HepG2 (cell line): Measurements from ENCODE around the gene SCT. TPM values are rescaled to one million over a fixed set of nuclear protein-coding genes. Genes with fewer than 3 reads are reported as not detected.
A peak's percentile ranks its signal among the peaks of the same experiment; 100 is the strongest.

Experiments used
- BHLHE40 ChIP-seq: IDR thresholded peaks from 2 replicates; pipeline ENCODE4 v1.6.1; 2011; ENCODE audit warnings: low read length, improper control_type of control experiment
- FOSL2 ChIP-seq: sonication (generic); formaldehyde crosslinking; IDR thresholded peaks from 2 replicates; pipeline ENCODE4 v1.4.0; 2020; ENCODE audit warnings: missing genetic modification reagents
- GTF3A ChIP-seq: sonication (generic); formaldehyde crosslinking; conservative IDR thresholded peaks from 2 replicates; pipeline ENCODE4 v1.4.0; 2020; ENCODE audit warnings: mild to moderate bottlenecking, missing genetic modification reagents
- HCFC1 ChIP-seq: fragments of 150-350 bp; IDR thresholded peaks from 2 replicates; pipeline ENCODE4 v1.6.1; 2014; ENCODE audit warnings: low read depth, low read length
- KAT2B ChIP-seq: fragments of 150-350 bp; IDR thresholded peaks from 2 replicates; pipeline ENCODE4 v1.6.1; 2014; ENCODE audit warnings: low read depth, low read length, borderline replicate concordance
- PCBP2 ChIP-seq: fragments of 200-400 bp; formaldehyde crosslinking; optimal IDR thresholded peaks from 2 replicates; pipeline ENCODE3; 2018; ENCODE audit warnings: low read length, low read depth; ENCODE audit not compliant: poor library complexity, severe bottlenecking
- SMAD1 ChIP-seq: sonication (generic); formaldehyde crosslinking; IDR thresholded peaks from 2 replicates; pipeline ENCODE4 v1.4.0; 2020; ENCODE audit warnings: missing genetic modification reagents, low read depth, mild to moderate bottlenecking, borderline replicate concordance
- SPEN ChIP-seq: sonication (generic); formaldehyde crosslinking; IDR thresholded peaks from 2 replicates; pipeline ENCODE4 v1.5.1; 2020; ENCODE audit warnings: low read depth, mild to moderate bottlenecking, missing genetic modification reagents
- SRSF1 ChIP-seq: fragments of 200-400 bp; formaldehyde crosslinking; optimal IDR thresholded peaks from 2 replicates; pipeline ENCODE3; 2017; ENCODE audit warnings: mild to moderate bottlenecking, low read depth, low read length, moderate library complexity
- TAF15 ChIP-seq: fragments of 200-400 bp; formaldehyde crosslinking; IDR thresholded peaks from one replicate; pipeline ENCODE4 v1.6.1; 2018; ENCODE audit warnings: mild to moderate bottlenecking, low read depth, low read length; ENCODE audit not compliant: poor library complexity, severe bottlenecking
- TOPORS ChIP-seq: sonication (generic); formaldehyde crosslinking; IDR thresholded peaks from 2 replicates; pipeline ENCODE4 v1.8.0; 2023; ENCODE audit warnings: mild to moderate bottlenecking, missing genetic modification reagents
- ZBTB33 ChIP-seq: sonication (generic); formaldehyde crosslinking; IDR thresholded peaks from 2 replicates; pipeline ENCODE4 v1.4.0; 2020; ENCODE audit warnings: missing genetic modification reagents
- ZNF138 ChIP-seq: sonication (generic); formaldehyde crosslinking; IDR thresholded peaks from 2 replicates; pipeline ENCODE4 v1.5.0; 2020; ENCODE audit warnings: mild to moderate bottlenecking, low read depth, missing genetic modification reagents
- ZNF225 ChIP-seq: sonication (generic); formaldehyde crosslinking; IDR thresholded peaks from 2 replicates; pipeline ENCODE4 v1.4.0; 2020; ENCODE audit warnings: mild to moderate bottlenecking, missing genetic modification reagents
- ZNF263 ChIP-seq: sonication (generic); formaldehyde crosslinking; IDR thresholded peaks from 2 replicates; pipeline ENCODE4 v1.4.0; 2020; ENCODE audit warnings: missing genetic modification reagents
- ZNF333 ChIP-seq: sonication (generic); formaldehyde crosslinking; IDR thresholded peaks from 2 replicates; pipeline ENCODE4 v1.4.0; 2020; ENCODE audit warnings: mild to moderate bottlenecking, missing genetic modification reagents, borderline replicate concordance
- ZNF460 ChIP-seq: sonication (generic); formaldehyde crosslinking; IDR thresholded peaks from 2 replicates; pipeline ENCODE4 v1.5.1; 2020; ENCODE audit warnings: missing genetic modification reagents, mild to moderate bottlenecking, borderline replicate concordance
- ZNF543 ChIP-seq: sonication (generic); formaldehyde crosslinking; IDR thresholded peaks from 2 replicates; pipeline ENCODE4 v1.4.0; 2020; ENCODE audit warnings: mild to moderate bottlenecking, missing genetic modification reagents
- ZNF589 ChIP-seq: sonication (generic); formaldehyde crosslinking; conservative IDR thresholded peaks from 2 replicates; pipeline ENCODE4 v1.8.0; 2022; ENCODE audit warnings: mild to moderate bottlenecking, moderate library complexity, missing genetic modification reagents
- ZNF710 ChIP-seq: sonication (generic); formaldehyde crosslinking; IDR thresholded peaks from 2 replicates; pipeline ENCODE4 v1.5.0; 2020; ENCODE audit warnings: mild to moderate bottlenecking, missing genetic modification reagents, borderline replicate concordance
- ZSCAN20 ChIP-seq: sonication (generic); formaldehyde crosslinking; IDR thresholded peaks from 2 replicates; pipeline ENCODE4 v1.4.0; 2020; ENCODE audit warnings: missing genetic modification reagents, mild to moderate bottlenecking, borderline replicate concordance
- polyA plus RNA-seq, 8 experiments: library from polyadenylated mRNA; depleted of rRNA in 3 of 8; stranded (reverse) in 7 of 8; unstranded in 1 of 8; fragments of >200 nt; fragmentation: Illumina TruSeq in 4 of 8; extraction: Trizol in 4 of 8; gene quantifications; 2 replicates each; pipeline versions ENCODE4 v1.2.1 to v1.2.3, GENCODE V29; 2011 to 2016; ENCODE audit warnings: low read depth in 4 of 8, missing spikeins in 1 of 8, mixed read lengths in 1 of 8; ENCODE audit not compliant: insufficient read depth in 1 of 8
- total RNA-seq, 5 experiments: library from RNA; depleted of rRNA; stranded (reverse); fragments of >200 nt; fragmentation: Illumina TruSeq; extraction: Trizol; gene quantifications; 2 replicates each; pipeline ENCODE4 v1.2.3, GENCODE V29; 2016; ENCODE audit warnings: low read depth in 1 of 5
- TF ChIP-seq, protein P1 (sequence below): sonication (generic); formaldehyde crosslinking; IDR thresholded peaks from 2 replicates; pipeline ENCODE4 v1.4.0; 2020; ENCODE audit warnings: mild to moderate bottlenecking, low read depth, missing genetic modification reagents
- TF ChIP-seq, protein P2 (sequence below): sonication (generic); formaldehyde crosslinking; IDR thresholded peaks from 2 replicates; pipeline ENCODE4 v1.4.0; 2020; ENCODE audit warnings: missing genetic modification reagents

The SCT gene
- total and polyA plus RNA-seq, 2 of the 13 experiments (the other 11 are each of a cell fraction or from before 2014, with no cell fraction given) = not detected

DNA sequence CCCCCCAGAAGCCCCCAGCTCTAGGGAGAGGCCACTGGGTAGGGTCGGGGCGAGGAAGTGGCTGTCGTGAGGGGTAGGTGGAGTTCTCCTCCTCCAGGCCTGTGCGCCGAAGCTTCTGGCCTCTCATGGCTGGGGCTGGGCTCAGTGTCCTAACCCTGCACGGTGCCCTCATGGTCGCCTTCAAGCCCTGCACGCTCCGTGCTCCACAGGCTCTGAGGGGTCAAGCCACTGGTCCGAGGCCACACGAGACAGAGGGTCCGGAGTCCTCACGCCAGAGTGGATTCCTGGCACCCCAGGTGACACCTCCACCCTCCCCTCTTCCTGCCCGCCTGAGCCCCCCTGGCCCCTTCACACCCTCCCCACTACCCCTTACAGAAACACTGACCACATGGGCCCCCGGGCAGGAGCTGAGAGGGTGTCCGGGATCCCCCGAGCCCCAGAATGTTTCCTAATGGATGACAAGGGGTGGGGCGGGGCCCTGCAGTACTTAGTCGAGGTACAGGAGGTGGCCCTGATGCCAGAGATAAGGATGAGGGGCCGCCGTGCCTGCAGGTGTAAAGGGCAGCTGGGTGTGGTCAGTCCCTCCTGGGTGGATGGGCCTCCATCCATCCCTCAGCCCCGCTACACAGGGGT is 1.2 kb downstream of the SCT start (continued):
- TF ChIP-seq ZSCAN20 (no peak), ZNF543 (CRISPR knock-in tag) (no peak), ZNF589 (CRISPR knock-in tag) (no peak), PCBP2 (no peak), SMAD1 (CRISPR knock-in tag) (no peak), ZNF333 (CRISPR knock-in tag) (no peak), GTF3A (CRISPR knock-in tag) (no peak), ZNF263 (no peak; the same call in 1 of the 2 replicates), ZNF225 (no peak), BHLHE40 (0 out of 2 replicates have a peak, but pooled peaks have one; percentile 24), SRSF1 (peak; percentile 6), ZNF710 (CRISPR knock-in tag) (no peak), TOPORS (no peak), TAF15 (no peak), KAT2B (no peak), ZNF138 (peak; percentile 36; the same call in 1 of the 2 replicates), ZBTB33 (0 out of 2 replicates have a peak, but pooled peaks have one; percentile 9), FOSL2 (CRISPR knock-in tag) (no peak), HCFC1 (no peak), ZNF460 (CRISPR knock-in tag) (no peak), SPEN (CRISPR knock-in tag) (no peak)
- TF ChIP-seq, protein P1, sequence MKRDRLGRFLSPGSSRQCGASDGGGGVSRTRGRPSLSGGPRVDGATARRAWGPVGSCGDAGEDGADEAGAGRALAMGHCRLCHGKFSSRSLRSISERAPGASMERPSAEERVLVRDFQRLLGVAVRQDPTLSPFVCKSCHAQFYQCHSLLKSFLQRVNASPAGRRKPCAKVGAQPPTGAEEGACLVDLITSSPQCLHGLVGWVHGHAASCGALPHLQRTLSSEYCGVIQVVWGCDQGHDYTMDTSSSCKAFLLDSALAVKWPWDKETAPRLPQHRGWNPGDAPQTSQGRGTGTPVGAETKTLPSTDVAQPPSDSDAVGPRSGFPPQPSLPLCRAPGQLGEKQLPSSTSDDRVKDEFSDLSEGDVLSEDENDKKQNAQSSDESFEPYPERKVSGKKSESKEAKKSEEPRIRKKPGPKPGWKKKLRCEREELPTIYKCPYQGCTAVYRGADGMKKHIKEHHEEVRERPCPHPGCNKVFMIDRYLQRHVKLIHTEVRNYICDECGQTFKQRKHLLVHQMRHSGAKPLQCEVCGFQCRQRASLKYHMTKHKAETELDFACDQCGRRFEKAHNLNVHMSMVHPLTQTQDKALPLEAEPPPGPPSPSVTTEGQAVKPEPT (CRISPR knock-in tag) = no peak
- TF ChIP-seq, protein P2, sequence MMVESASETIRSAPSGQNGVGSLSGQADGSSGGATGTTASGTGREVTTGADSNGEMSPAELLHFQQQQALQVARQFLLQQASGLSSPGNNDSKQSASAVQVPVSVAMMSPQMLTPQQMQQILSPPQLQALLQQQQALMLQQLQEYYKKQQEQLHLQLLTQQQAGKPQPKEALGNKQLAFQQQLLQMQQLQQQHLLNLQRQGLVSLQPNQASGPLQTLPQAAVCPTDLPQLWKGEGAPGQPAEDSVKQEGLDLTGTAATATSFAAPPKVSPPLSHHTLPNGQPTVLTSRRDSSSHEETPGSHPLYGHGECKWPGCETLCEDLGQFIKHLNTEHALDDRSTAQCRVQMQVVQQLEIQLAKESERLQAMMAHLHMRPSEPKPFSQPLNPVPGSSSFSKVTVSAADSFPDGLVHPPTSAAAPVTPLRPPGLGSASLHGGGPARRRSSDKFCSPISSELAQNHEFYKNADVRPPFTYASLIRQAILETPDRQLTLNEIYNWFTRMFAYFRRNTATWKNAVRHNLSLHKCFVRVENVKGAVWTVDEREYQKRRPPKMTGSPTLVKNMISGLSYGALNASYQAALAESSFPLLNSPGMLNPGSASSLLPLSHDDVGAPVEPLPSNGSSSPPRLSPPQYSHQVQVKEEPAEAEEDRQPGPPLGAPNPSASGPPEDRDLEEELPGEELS (CRISPR knock-in tag) = no peak
